Glutamatergic neuron (in vitro differentiated cells): ENCODE data around the gene CD6. TPM values are rescaled to one million over a fixed set of nuclear protein-coding genes. Genes with fewer than 3 reads are reported as not detected.

Experiments used
- DNase-seq: peaks from one replicate; pipeline ENCODE4 v3.0.0; 2022
- H3K27ac Mint-ChIP-seq: one replicate; pipeline ENCODE4 v1.8.0; 2020; ENCODE audit warnings: mild to moderate bottlenecking, mixed read lengths, inconsistent platforms; ENCODE audit not compliant: unreplicated experiment
- H3K27me3 Mint-ChIP-seq: one replicate; pipeline ENCODE4 v1.8.0; 2020; ENCODE audit warnings: mild to moderate bottlenecking, moderate library complexity, mixed read lengths, inconsistent platforms; ENCODE audit not compliant: unreplicated experiment
- H3K36me3 Mint-ChIP-seq: one replicate; pipeline ENCODE4 v1.8.0; 2020; ENCODE audit warnings: mild to moderate bottlenecking, mixed read lengths, inconsistent platforms; ENCODE audit not compliant: unreplicated experiment
- H3K4me1 Mint-ChIP-seq: one replicate; pipeline ENCODE4 v1.8.0; 2020; ENCODE audit warnings: mild to moderate bottlenecking, low read depth, mixed read lengths, inconsistent platforms; ENCODE audit not compliant: unreplicated experiment
- H3K4me3 Mint-ChIP-seq: one replicate; pipeline ENCODE4 v1.8.0; 2020; ENCODE audit warnings: mild to moderate bottlenecking, mixed read lengths, inconsistent platforms; ENCODE audit not compliant: unreplicated experiment
- H3K9me3 Mint-ChIP-seq: one replicate; pipeline ENCODE4 v1.8.0; 2020; ENCODE audit warnings: mild to moderate bottlenecking, moderate library complexity, mixed read lengths, inconsistent platforms; ENCODE audit not compliant: unreplicated experiment
- total RNA-seq: library from RNA; stranded (reverse); fragmentation: NEBNext Ultra II Directional; extraction: Animal tissue kit (Norgen Biotek cat#: 25700); gene quantifications from one replicate; pipeline ENCODE4 v1.2.1, GENCODE V29; 2021; ENCODE audit not compliant: unreplicated experiment
- TF ChIP-seq, protein P1 (sequence below): fragments of 200-600 bp; sonication (generic); IDR thresholded peaks from one replicate; pipeline ENCODE4 v1.5.0; 2021; ENCODE audit not compliant: partially characterized antibody, unreplicated experiment

Gene CD6
- total RNA-seq, 1 donor from 2014 or later, result not detected

DNA sequence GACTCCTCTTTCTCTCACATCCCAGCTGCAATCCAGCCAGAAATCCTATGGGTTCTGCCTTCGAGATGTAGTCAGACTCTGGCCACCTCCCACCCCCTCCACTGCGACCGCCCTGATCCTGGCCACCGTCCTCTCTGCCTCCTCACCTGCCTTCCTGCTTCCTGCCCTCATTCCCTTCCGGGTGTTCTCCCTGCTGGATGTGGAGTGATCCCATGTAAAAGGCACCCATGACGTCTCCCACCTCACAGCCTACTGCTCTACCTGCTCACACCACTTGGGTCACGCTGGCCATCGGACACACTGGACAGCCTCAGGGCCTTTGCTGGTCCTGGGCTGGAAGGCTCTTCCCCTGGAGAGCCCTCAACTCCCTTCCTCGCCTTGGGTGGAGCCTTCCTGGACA is 97.1 kb downstream of the CD6 start:
- Mint-ChIP-seq H3K27me3 (peaks cover 5% of the 10 kb centered on the region), H3K4me1 (peaks cover 23% of the 10 kb centered on the region), H3K36me3 (no peaks in the 10 kb centered on the region), H3K27ac (peak overlapping the region; percentile 89), H3K9me3 (peaks cover 13% of the 10 kb centered on the region), H3K4me3 (peak overlapping the region; percentile 15)
- DNase-seq, result no peak
- TF ChIP-seq, protein P1, sequence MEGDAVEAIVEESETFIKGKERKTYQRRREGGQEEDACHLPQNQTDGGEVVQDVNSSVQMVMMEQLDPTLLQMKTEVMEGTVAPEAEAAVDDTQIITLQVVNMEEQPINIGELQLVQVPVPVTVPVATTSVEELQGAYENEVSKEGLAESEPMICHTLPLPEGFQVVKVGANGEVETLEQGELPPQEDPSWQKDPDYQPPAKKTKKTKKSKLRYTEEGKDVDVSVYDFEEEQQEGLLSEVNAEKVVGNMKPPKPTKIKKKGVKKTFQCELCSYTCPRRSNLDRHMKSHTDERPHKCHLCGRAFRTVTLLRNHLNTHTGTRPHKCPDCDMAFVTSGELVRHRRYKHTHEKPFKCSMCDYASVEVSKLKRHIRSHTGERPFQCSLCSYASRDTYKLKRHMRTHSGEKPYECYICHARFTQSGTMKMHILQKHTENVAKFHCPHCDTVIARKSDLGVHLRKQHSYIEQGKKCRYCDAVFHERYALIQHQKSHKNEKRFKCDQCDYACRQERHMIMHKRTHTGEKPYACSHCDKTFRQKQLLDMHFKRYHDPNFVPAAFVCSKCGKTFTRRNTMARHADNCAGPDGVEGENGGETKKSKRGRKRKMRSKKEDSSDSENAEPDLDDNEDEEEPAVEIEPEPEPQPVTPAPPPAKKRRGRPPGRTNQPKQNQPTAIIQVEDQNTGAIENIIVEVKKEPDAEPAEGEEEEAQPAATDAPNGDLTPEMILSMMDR, result no peak

GRCh38 chr11:61069427-61069826 is 97.9 kb downstream of the CD6 start:
- peaks cover 5% of the 10 kb centered on the region for H3K27me3 Mint-ChIP-seq
- H3K4me1 Mint-ChIP-seq, result peaks cover 25% of the 10 kb centered on the region
- no peak overlapping the region for H3K4me3 Mint-ChIP-seq
- DNase-seq, result no peak
- no peaks in the 10 kb centered on the region for H3K36me3 Mint-ChIP-seq
- TF ChIP-seq, protein P1, result no peak
- peaks cover 13% of the 10 kb centered on the region for H3K9me3 Mint-ChIP-seq
- H3K27ac Mint-ChIP-seq, result peak overlapping the region; percentile 52

Other genes with a start within 250 kb of the CD6 start
- gene MS4A18, start 247.0 kb upstream of the CD6 start, total RNA-seq, result not detected
- gene MS4A15, start 214.8 kb upstream of the CD6 start, total RNA-seq, result not detected
- not detected for gene MS4A10, start 186.3 kb upstream of the CD6 start, total RNA-seq
- gene CCDC86, start 129.6 kb upstream of the CD6 start, total RNA-seq, result 12.7 TPM
- 0.32 TPM for gene PTGDR2, start 115.7 kb upstream of the CD6 start, total RNA-seq
- gene ZP1, start 104.1 kb upstream of the CD6 start, total RNA-seq, result not detected
- 74.4 TPM for gene PRPF19, start 65.1 kb upstream of the CD6 start, total RNA-seq
- 4.0 TPM for gene TMEM109, start 57.5 kb upstream of the CD6 start, total RNA-seq
- 664 TPM for gene TMEM132A, start 47.2 kb upstream of the CD6 start, total RNA-seq
- 4.4 TPM for gene SLC15A3, start 19.5 kb upstream of the CD6 start, total RNA-seq
- gene CD5, start 130.8 kb downstream of the CD6 start, total RNA-seq, result not detected
- 27.1 TPM for gene VPS37C, start 189.7 kb downstream of the CD6 start, total RNA-seq
- gene PGA3, start 231.8 kb downstream of the CD6 start, total RNA-seq, result not detected